HUDEP-2 (cell line): Measurements from ENCODE around the gene FBRSL1.

Source experiments
- DNase-seq, 76 experiments: peaks; one replicate each; lab custom pipeline; 2025; ENCODE audit not compliant: unreplicated experiment in 76 of 76; lab: John Stamatoyannopoulos, UW

FBRSL1 gene

GRCh38 chr12:132494294-132495164 lies 4.6 kb downstream of the FBRSL1 start:
- peak in 3 of 76 experiments; percentile 6 to 35 (median 13) for DNase-seq

GRCh38 chr12:132495165-132495544 lies 5.2 kb downstream of the FBRSL1 start:
- no peak for DNase-seq

GRCh38 chr12:132495629-132496357 lies 5.8 kb downstream of the FBRSL1 start:
- no peak for DNase-seq

GRCh38 chr12:132496358-132496669 lies 6.4 kb downstream of the FBRSL1 start:
- DNase-seq: no peak

GRCh38 chr12:132496710-132497109 lies 6.8 kb downstream of the FBRSL1 start:
- DNase-seq: no peak

- DNase-seq: no peak
Observed at GRCh38 chr12:132497514-132498405, 7.8 kb downstream of the FBRSL1 start.

- DNase-seq: no peak
Observed at GRCh38 chr12:132498931-132499330, 9.0 kb downstream of the FBRSL1 start.

- DNase-seq: no peak
Observed at GRCh38 chr12:132500142-132500855, 10.3 kb downstream of the FBRSL1 start.

- no peak for DNase-seq
Observed at GRCh38 chr12:132500856-132501180, 10.9 kb downstream of the FBRSL1 start.

GRCh38 chr12:132501204-132501940 lies 11.4 kb downstream of the FBRSL1 start:
- no peak for DNase-seq

GRCh38 chr12:132502149-132502881 lies 12.4 kb downstream of the FBRSL1 start:
- peak in 46 of 76 experiments; percentile 17 to 72 (median 48) for DNase-seq

GRCh38 chr12:132502882-132503193 lies 12.9 kb downstream of the FBRSL1 start:
- peak in 1 of 76 experiments; percentile 10 for DNase-seq

GRCh38 chr12:132503618-132504204 lies 13.8 kb downstream of the FBRSL1 start:
- no peak for DNase-seq

- peak in 24 of 76 experiments; percentile 7 to 43 (median 24) for DNase-seq
Observed at GRCh38 chr12:132505105-132505851, 15.3 kb downstream of the FBRSL1 start.

- DNase-seq: no peak
Observed at GRCh38 chr12:132505852-132506219, 15.9 kb downstream of the FBRSL1 start.

GRCh38 chr12:132506328-132507160 lies 16.6 kb downstream of the FBRSL1 start:
- DNase-seq: peak in 46 of 76 experiments; percentile 5 to 77 (median 40)

GRCh38 chr12:132507161-132507538 lies 17.2 kb downstream of the FBRSL1 start:
- no peak for DNase-seq
